Neuronal stem cell (in vitro differentiated cells): ENCODE results near the gene TTC16.
A peak's percentile ranks its signal among the peaks of the same experiment; 100 is the strongest.

Experiments
- DNase-seq: peaks from one replicate; pipeline ENCODE4 v3.0.0-alpha.2; 2013; ENCODE audit warnings: low spot score
- H2AFZ ChIP-seq: one replicate; pipeline ENCODE4 v1.6.1; 2013; ENCODE audit warnings: mild to moderate bottlenecking, low read length, inconsistent platforms
- H2AK5ac ChIP-seq: 2 replicates; pipeline ENCODE4 v1.6.1; 2013; ENCODE audit warnings: low read depth, mild to moderate bottlenecking, inconsistent platforms, low read length, moderate library complexity, mixed read lengths
- H2BK120ac ChIP-seq: 2 replicates; pipeline ENCODE4 v1.6.1; 2013; ENCODE audit warnings: low read depth, mild to moderate bottlenecking, inconsistent platforms, low read length, moderate library complexity, mixed read lengths
- H2BK12ac ChIP-seq: one replicate; pipeline ENCODE4 v1.6.1; 2013; ENCODE audit warnings: low read length, inconsistent platforms
- H2BK15ac ChIP-seq: 2 replicates; pipeline ENCODE4 v1.6.1; 2013; ENCODE audit warnings: mild to moderate bottlenecking, low read length, inconsistent platforms, mixed read lengths
- H2BK5ac ChIP-seq: one replicate; pipeline ENCODE4 v1.6.1; 2013; ENCODE audit warnings: inconsistent platforms, mild to moderate bottlenecking, low read length, moderate library complexity
- H3K14ac ChIP-seq: one replicate; pipeline ENCODE4 v1.6.1; 2013; ENCODE audit warnings: low read length, inconsistent platforms
- H3K18ac ChIP-seq: 2 replicates; pipeline ENCODE4 v1.6.1; 2013; ENCODE audit warnings: low read length, inconsistent platforms
- H3K23ac ChIP-seq: 2 replicates; pipeline ENCODE4 v1.6.1; 2013; ENCODE audit warnings: low read depth, mild to moderate bottlenecking, mixed read lengths, low read length, inconsistent platforms; ENCODE audit not compliant: poor library complexity
- H3K27ac ChIP-seq: replicated peaks from 3 replicates; pipeline ENCODE4 v1.5.1; 2013; ENCODE audit warnings: low read length, inconsistent platforms
- H3K27me3 ChIP-seq, 3 experiments: 2 replicates each; pipeline ENCODE4 v1.6.1; 2013; ENCODE audit warnings: low read length in 3 of 3, mild to moderate bottlenecking in 2 of 3, inconsistent platforms in 1 of 3, low read depth in 1 of 3, mixed read lengths in 1 of 3, moderate library complexity in 1 of 3; ENCODE audit not compliant: control insufficient read depth in 3 of 3, insufficient read depth in 3 of 3
- H3K36me3 ChIP-seq, 2 donors: replicated peaks in 1 of 2; 2 replicates each; pipeline ENCODE4 v1.6.1; 2013; ENCODE audit warnings: low read length in 2 of 2; ENCODE audit not compliant: control insufficient read depth in 2 of 2, insufficient read depth in 2 of 2
- H3K4ac ChIP-seq: 2 replicates; pipeline ENCODE4 v1.6.1; 2013; ENCODE audit warnings: inconsistent platforms, mild to moderate bottlenecking, low read length, moderate library complexity
- H3K4me1 ChIP-seq, 2 donors: 1 replicate in 1 of 2; 2 replicates in 1 of 2; pipeline ENCODE4 v1.6.1; 2013; ENCODE audit warnings: low read length in 2 of 2, low read depth in 1 of 2; ENCODE audit not compliant: control insufficient read depth in 2 of 2, insufficient read depth in 1 of 2
- H3K4me2 ChIP-seq: one replicate; pipeline ENCODE4 v1.6.1; 2013; ENCODE audit warnings: mild to moderate bottlenecking, low read length, inconsistent platforms; ENCODE audit not compliant: insufficient read depth, poor library complexity, severe bottlenecking
- H3K4me3 ChIP-seq, 2 donors: 2 replicates each; pipeline ENCODE4 v1.5.1; 2013; ENCODE audit warnings: low read length in 2 of 2, mild to moderate bottlenecking in 2 of 2, inconsistent platforms in 1 of 2, moderate library complexity in 1 of 2
- H3K79me1 ChIP-seq: one replicate; pipeline ENCODE4 v1.6.1; 2013; ENCODE audit warnings: low read depth, mild to moderate bottlenecking, inconsistent platforms, low read length, moderate library complexity
- H3K9ac ChIP-seq: one replicate; pipeline ENCODE4 v1.6.1; 2013; ENCODE audit warnings: mild to moderate bottlenecking, low read depth, low read length, inconsistent platforms; ENCODE audit not compliant: poor library complexity
- H3K9me3 ChIP-seq, 2 donors: replicated peaks in 1 of 2; 2 replicates each; pipeline versions ENCODE3 to v1.6.1; 2013; ENCODE audit warnings: low read length in 2 of 2, mild to moderate bottlenecking in 2 of 2, inconsistent platforms in 1 of 2, low read depth in 1 of 2, mixed read lengths in 1 of 2, moderate library complexity in 1 of 2; ENCODE audit not compliant: control insufficient read depth in 2 of 2, insufficient read depth in 1 of 2
- H4K8ac ChIP-seq: one replicate; pipeline ENCODE4 v1.6.1; 2013; ENCODE audit warnings: low read depth, mild to moderate bottlenecking, inconsistent platforms, low read length, moderate library complexity
- H4K91ac ChIP-seq: one replicate; pipeline ENCODE4 v1.6.1; 2013; ENCODE audit warnings: low read length, low read depth, mild to moderate bottlenecking, inconsistent platforms; ENCODE audit not compliant: poor library complexity
- WGBS, 2 donors: extraction: QIAGEN DNeasy Blood & Tissue Kit; methylation state at CpG; one replicate each; pipeline ENCODE4 v1.1.7; 2013; ENCODE audit warnings: missing lambda C conversion rate in 2 of 2, mixed read lengths in 1 of 2; ENCODE audit not compliant: insufficient read length in 2 of 2, insufficient replicate concordance in 1 of 2; ENCODE audit errors: extremely low coverage in 2 of 2; 5-methylcytosine and 5-hydroxymethylcytosine counted together

Gene TTC16

GRCh38 chr9:127773272-127773671, 57.4 kb downstream of the TTC16 start:
- H3K9ac ChIP-seq, result no peak overlapping the region
- H3K4me1 ChIP-seq, result peaks cover 14 to 19% of the 10 kb centered on the region in 2 donors
- H4K8ac ChIP-seq, result no peak overlapping the region
- no CpG with 5 or more reads among the region's 3 CpGs for WGBS, 2 donors
- no peak for DNase-seq
- H3K79me1 ChIP-seq, result no peaks in the 10 kb centered on the region
- H3K23ac ChIP-seq, result no peak overlapping the region
- H3K27me3 ChIP-seq, result peaks cover 0 to 10% (median 0%) of the 10 kb centered on the region in 3 experiments
- H3K14ac ChIP-seq, result no peak overlapping the region
- H3K27ac ChIP-seq, result no peak overlapping the region
- H3K4me2 ChIP-seq, result no peak overlapping the region
- H3K36me3 ChIP-seq, result no peaks in the 10 kb centered on the region
- no peak overlapping the region for H3K4ac ChIP-seq
- no peak overlapping the region for H2BK12ac ChIP-seq
- no peak overlapping the region for H3K18ac ChIP-seq
- no peak overlapping the region for H2BK120ac ChIP-seq
- H3K4me3 ChIP-seq, result no peak overlapping the region
- no peak overlapping the region for H2AFZ ChIP-seq
- no peaks in the 10 kb centered on the region for H3K9me3 ChIP-seq
- H2AK5ac ChIP-seq, result no peak overlapping the region
- H2BK5ac ChIP-seq, result no peak overlapping the region
- no peak overlapping the region for H4K91ac ChIP-seq
- no peak overlapping the region for H2BK15ac ChIP-seq

GRCh38 chr9:127773981-127774380, 58.1 kb downstream of the TTC16 start:
- Histone ChIP-seq H3K79me1 (no peaks in the 10 kb centered on the region), H4K8ac (no peak overlapping the region), H2AK5ac (peak overlapping the region; percentile 60), H3K4me3 (no peak overlapping the region), H2BK12ac (no peak overlapping the region), H2AFZ (no peak overlapping the region), H3K18ac (peak overlapping the region; percentile 35), H3K23ac (peak overlapping the region; percentile 49), H2BK5ac (no peak overlapping the region), H3K9me3 (no peaks in the 10 kb centered on the region), H2BK120ac (no peak overlapping the region), H4K91ac (no peak overlapping the region), H3K4me2 (no peak overlapping the region), H3K27ac (no peak overlapping the region), H3K27me3 (peaks cover 0 to 11% (median 0%) of the 10 kb centered on the region in 3 experiments), H3K4ac (no peak overlapping the region), H3K9ac (no peak overlapping the region), H3K14ac (peak overlapping the region; percentile 84), H2BK15ac (no peak overlapping the region), H3K36me3 (no peaks in the 10 kb centered on the region), H3K4me1 (peaks cover 14 to 21% of the 10 kb centered on the region in 2 donors)
- WGBS, 2 donors, result no CpG with 5 or more reads among the region's 10 CpGs
- no peak for DNase-seq

GRCh38 chr9:127776195-127776923, 60.5 kb downstream of the TTC16 start:
- peaks cover 0 to 14% (median 0%) of the 10 kb centered on the region in 3 experiments for H3K27me3 ChIP-seq
- H2BK15ac ChIP-seq, result peak overlapping the region; percentile 40
- peak overlapping the region; percentile 85 for H3K14ac ChIP-seq
- H4K8ac ChIP-seq, result no peak overlapping the region
- H2AFZ ChIP-seq, result peak overlapping the region; percentile 70
- H2AK5ac ChIP-seq, result peak overlapping the region; percentile 68
- H2BK12ac ChIP-seq, result no peak overlapping the region
- H3K9ac ChIP-seq, result peak overlapping the region; percentile 75
- H2BK5ac ChIP-seq, result peak overlapping the region; percentile 43
- H2BK120ac ChIP-seq, result peak overlapping the region; percentile 47
- no peaks in the 10 kb centered on the region for H3K9me3 ChIP-seq
- no peaks in the 10 kb centered on the region for H3K36me3 ChIP-seq
- H3K18ac ChIP-seq, result peak overlapping the region; percentile 89
- H3K79me1 ChIP-seq, result no peaks in the 10 kb centered on the region
- no CpG with 5 or more reads among the region's 15 CpGs for WGBS, 2 donors
- no peak for DNase-seq
- H3K27ac ChIP-seq, result no peak overlapping the region
- H3K4me3 ChIP-seq, result no peak overlapping the region
- H3K4me2 ChIP-seq, result no peak overlapping the region
- peak overlapping the region; percentile 47 for H3K23ac ChIP-seq
- H3K4ac ChIP-seq, result no peak overlapping the region
- H3K4me1 ChIP-seq, result peaks cover 13 to 17% of the 10 kb centered on the region in 2 donors
- peak overlapping the region; percentile 22 for H4K91ac ChIP-seq

DNA sequence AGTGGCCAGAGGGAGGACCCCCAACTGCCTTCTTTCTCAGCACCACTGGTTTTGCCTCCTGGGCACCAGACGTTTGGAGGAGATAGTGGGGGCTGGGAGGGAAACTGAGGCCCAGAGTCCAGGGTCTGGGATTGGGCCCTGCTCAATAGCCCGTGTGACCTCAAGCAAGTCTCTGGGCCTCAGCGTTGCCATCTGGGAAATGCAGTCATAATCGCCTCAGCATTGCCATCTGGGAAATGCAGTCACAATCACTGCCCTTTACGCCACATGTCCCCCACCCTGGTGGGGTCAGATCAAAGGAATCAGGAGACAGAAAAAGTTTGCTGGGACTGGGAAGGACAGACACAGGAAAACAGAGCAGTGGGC, 61.0 kb downstream of the TTC16 start:
- H3K4me2 ChIP-seq, result no peak overlapping the region

More for the DNA sequence above, 61.0 kb downstream of the TTC16 start:
- Histone ChIP-seq H4K91ac (peak overlapping the region; percentile 22), H2BK15ac (peak overlapping the region; percentile 40), H3K14ac (peak overlapping the region; percentile 85), H3K36me3 (no peaks in the 10 kb centered on the region), H2BK120ac (no peak overlapping the region), H3K4ac (no peak overlapping the region), H3K4me1 (peaks cover 10 to 15% of the 10 kb centered on the region in 2 donors), H3K27me3 (peaks cover 0 to 18% (median 0%) of the 10 kb centered on the region in 3 experiments), H3K9ac (no peak overlapping the region), H3K79me1 (no peaks in the 10 kb centered on the region), H3K18ac (no peak overlapping the region), H3K23ac (no peak overlapping the region), H3K9me3 (no peaks in the 10 kb centered on the region), H2AK5ac (no peak overlapping the region), H2AFZ (peak overlapping the region; percentile 70), H2BK5ac (no peak overlapping the region), H3K27ac (no peak overlapping the region), H3K4me3 (no peak overlapping the region), H4K8ac (no peak overlapping the region), H2BK12ac (no peak overlapping the region)
- no CpG with 5 or more reads among the region's 5 CpGs for WGBS, 2 donors
- DNase-seq, result no peak
